K562 (cell line): ENCODE results near the gene ACY1. TPM values are rescaled to one million over a fixed set of nuclear protein-coding genes. Genes with fewer than 3 reads are reported as not detected.

Source experiments
- ATF3 ChIP-seq, 2 experiments: fragments of 450-650 bp in 1 of 2; sonication (generic) in 1 of 2; formaldehyde crosslinking in 1 of 2; IDR thresholded peaks in 1 of 2; conservative IDR thresholded peaks in 1 of 2; 2 replicates each; pipeline versions ENCODE4 v1.6.1 to v1.8.1; 2016 to 2023; ENCODE audit warnings: mild to moderate bottlenecking in 2 of 2, moderate library complexity in 2 of 2, inconsistent platforms in 1 of 2, missing genetic modification reagents in 1 of 2
- CHAMP1 ChIP-seq: fragments of 450-650 bp; IDR thresholded peaks from 2 replicates; pipeline ENCODE4 v1.6.1; 2016; ENCODE audit warnings: mild to moderate bottlenecking
- L3MBTL2 ChIP-seq: fragments of 450-650 bp; IDR thresholded peaks from 2 replicates; pipeline ENCODE4 v1.6.1; 2016; ENCODE audit warnings: mild to moderate bottlenecking, moderate library complexity
- NCOR1 ChIP-seq: fragments of 450-650 bp; IDR thresholded peaks from 2 replicates; pipeline ENCODE4 v1.6.1; 2016; ENCODE audit warnings: mild to moderate bottlenecking, moderate library complexity
- PHF8 ChIP-seq: fragments of 200-600 bp; sonication (generic); IDR thresholded peaks from 2 replicates; pipeline ENCODE4 v1.6.1; 2012; ENCODE audit warnings: mixed run types, mild to moderate bottlenecking, inconsistent platforms, low read length, moderate library complexity, borderline replicate concordance
- POLR2A ChIP-seq: fragments of 450-650 bp; conservative IDR thresholded peaks from 2 replicates; pipeline ENCODE4 v1.6.1; 2016
- RCOR1 ChIP-seq, 2 experiments: IDR thresholded peaks; 2 replicates each; pipeline ENCODE4 v1.6.1; 2012; ENCODE audit warnings: low read depth in 2 of 2, low read length in 2 of 2, borderline replicate concordance in 1 of 2, improper control_type of control experiment in 1 of 2
- TBP ChIP-seq: optimal IDR thresholded peaks from 2 replicates; pipeline ENCODE3; 2011; ENCODE audit warnings: low read depth, low read length, improper control_type of control experiment
- TFAM ChIP-seq: fragments of 250-450 bp; sonication (Bioruptor Pico); conservative IDR thresholded peaks from 2 replicates; pipeline ENCODE4 v1.5.0; 2021; ENCODE audit warnings: mild to moderate bottlenecking, moderate library complexity
- ZNF232 ChIP-seq: sonication (generic); formaldehyde crosslinking; IDR thresholded peaks from 2 replicates; pipeline ENCODE4 v1.8.0; 2022; ENCODE audit warnings: mild to moderate bottlenecking, missing genetic modification reagents
- ZNF584 ChIP-seq: fragments of 200-800 bp; sonication (Bioruptor generic); IDR thresholded peaks from 2 replicates; pipeline ENCODE4 v1.6.1; 2016; ENCODE audit warnings: low read depth, mild to moderate bottlenecking, missing genetic modification characterization, missing compliant biosample characterization
- polyA plus RNA-seq, 8 experiments: library from polyadenylated mRNA; depleted of rRNA in 4 of 8; stranded (reverse) in 5 of 8; unstranded in 3 of 8; fragments of >200 nt; fragmentation: Nextera tagmentation in 2 of 8; fragmentation: Illumina TruSeq in 1 of 8; extraction: Ambion mirVana in 2 of 8; extraction: Trizol in 1 of 8; gene quantifications; 2 replicates each; pipeline versions ENCODE4 v1.2.1 to v1.2.3, GENCODE V29; 2011 to 2014; ENCODE audit warnings: inconsistent platforms in 1 of 8, missing spikeins in 1 of 8
- total RNA-seq, 7 experiments: library from RNA; depleted of rRNA in 6 of 7; stranded (reverse); fragments of >200 nt in 6 of 7; fragmentation: Illumina TruSeq in 2 of 7; extraction: Trizol in 2 of 7; gene quantifications; 2 replicates each; pipeline versions ENCODE4 v1.2.1 to v1.2.3, GENCODE V29; 2011 to 2021; ENCODE audit warnings: low replicate concordance in 1 of 7
- TF ChIP-seq, protein P1 (sequence below), 2 experiments: fragments of 450-650 bp; formaldehyde crosslinking in 1 of 2; IDR thresholded peaks; 2 replicates each; pipeline versions ENCODE4 v1.4.0 to v1.6.1; 2014 to 2020; ENCODE audit warnings: mild to moderate bottlenecking in 2 of 2, borderline replicate concordance in 1 of 2, low read depth in 1 of 2
- TF ChIP-seq, protein P2 (sequence below): fragments of 450-650 bp; formaldehyde crosslinking; IDR thresholded peaks from 2 replicates; pipeline ENCODE4 v1.4.0; 2020; ENCODE audit warnings: mild to moderate bottlenecking, moderate library complexity

Gene ACY1
- total and polyA plus RNA-seq, 9 of the 15 experiments (the other 6 are each of a cell fraction or from before 2014, with no cell fraction given): 70.7 to 195 (median 123) TPM

GRCh38 chr3:51941798-51942602 is 41.3 kb upstream of the ACY1 start, which contains the start of the genes PARP3 and RRP9 (continued):
- TF ChIP-seq, protein P1, sequence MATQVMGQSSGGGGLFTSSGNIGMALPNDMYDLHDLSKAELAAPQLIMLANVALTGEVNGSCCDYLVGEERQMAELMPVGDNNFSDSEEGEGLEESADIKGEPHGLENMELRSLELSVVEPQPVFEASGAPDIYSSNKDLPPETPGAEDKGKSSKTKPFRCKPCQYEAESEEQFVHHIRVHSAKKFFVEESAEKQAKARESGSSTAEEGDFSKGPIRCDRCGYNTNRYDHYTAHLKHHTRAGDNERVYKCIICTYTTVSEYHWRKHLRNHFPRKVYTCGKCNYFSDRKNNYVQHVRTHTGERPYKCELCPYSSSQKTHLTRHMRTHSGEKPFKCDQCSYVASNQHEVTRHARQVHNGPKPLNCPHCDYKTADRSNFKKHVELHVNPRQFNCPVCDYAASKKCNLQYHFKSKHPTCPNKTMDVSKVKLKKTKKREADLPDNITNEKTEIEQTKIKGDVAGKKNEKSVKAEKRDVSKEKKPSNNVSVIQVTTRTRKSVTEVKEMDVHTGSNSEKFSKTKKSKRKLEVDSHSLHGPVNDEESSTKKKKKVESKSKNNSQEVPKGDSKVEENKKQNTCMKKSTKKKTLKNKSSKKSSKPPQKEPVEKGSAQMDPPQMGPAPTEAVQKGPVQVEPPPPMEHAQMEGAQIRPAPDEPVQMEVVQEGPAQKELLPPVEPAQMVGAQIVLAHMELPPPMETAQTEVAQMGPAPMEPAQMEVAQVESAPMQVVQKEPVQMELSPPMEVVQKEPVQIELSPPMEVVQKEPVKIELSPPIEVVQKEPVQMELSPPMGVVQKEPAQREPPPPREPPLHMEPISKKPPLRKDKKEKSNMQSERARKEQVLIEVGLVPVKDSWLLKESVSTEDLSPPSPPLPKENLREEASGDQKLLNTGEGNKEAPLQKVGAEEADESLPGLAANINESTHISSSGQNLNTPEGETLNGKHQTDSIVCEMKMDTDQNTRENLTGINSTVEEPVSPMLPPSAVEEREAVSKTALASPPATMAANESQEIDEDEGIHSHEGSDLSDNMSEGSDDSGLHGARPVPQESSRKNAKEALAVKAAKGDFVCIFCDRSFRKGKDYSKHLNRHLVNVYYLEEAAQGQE (IDR thresholded peaks at IDR 0.05; ENCODE audit: borderline replicate concordance): peak; percentile 74
- TF ChIP-seq, protein P1 (CRISPR knock-in tag; IDR thresholded peaks at IDR 0.05; ENCODE audit: low read depth): 0 out of 2 replicates have a peak, but pooled peaks have one; percentile 59
- TF ChIP-seq ZNF232: no peak
- no peak for TF ChIP-seq ATF3 (IDR thresholded peaks at IDR 0.05)
- TF ChIP-seq ATF3 (CRISPR knock-in tag; conservative IDR thresholded peaks at IDR 0.05): no peak
- TF ChIP-seq, protein P2, sequence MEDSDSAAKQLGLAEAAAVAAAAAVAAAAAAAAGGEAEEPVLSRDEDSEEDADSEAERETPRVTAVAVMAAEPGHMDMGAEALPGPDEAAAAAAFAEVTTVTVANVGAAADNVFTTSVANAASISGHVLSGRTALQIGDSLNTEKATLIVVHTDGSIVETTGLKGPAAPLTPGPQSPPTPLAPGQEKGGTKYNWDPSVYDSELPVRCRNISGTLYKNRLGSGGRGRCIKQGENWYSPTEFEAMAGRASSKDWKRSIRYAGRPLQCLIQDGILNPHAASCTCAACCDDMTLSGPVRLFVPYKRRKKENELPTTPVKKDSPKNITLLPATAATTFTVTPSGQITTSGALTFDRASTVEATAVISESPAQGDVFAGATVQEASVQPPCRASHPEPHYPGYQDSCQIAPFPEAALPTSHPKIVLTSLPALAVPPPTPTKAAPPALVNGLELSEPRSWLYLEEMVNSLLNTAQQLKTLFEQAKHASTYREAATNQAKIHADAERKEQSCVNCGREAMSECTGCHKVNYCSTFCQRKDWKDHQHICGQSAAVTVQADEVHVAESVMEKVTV: peak; percentile 67
- TF ChIP-seq L3MBTL2: peak; percentile 71; the same call in 1 of the 2 replicates
- TF ChIP-seq POLR2A: peak; percentile 75
- no peak for TF ChIP-seq TFAM (CRISPR knock-in tag)
- TF ChIP-seq ZNF584 (CRISPR knock-in tag): no peak
- peak; percentile 75; the same call in 1 of the 2 replicates for TF ChIP-seq PHF8
- TF ChIP-seq TBP: peak; percentile 56
- peak in 1 of 2 experiments; percentile 30; a peak in 1 of 4 replicates for TF ChIP-seq RCOR1 (IDR thresholded peaks at IDR 0.05; ENCODE audit: borderline replicate concordance in 1 of 2, low read depth in 2 of 2, low read length in 2 of 2)
- no peak for TF ChIP-seq NCOR1
- no peak for TF ChIP-seq CHAMP1
